Thoracic aorta (tissue), 2 donors: Measurements from ENCODE around the gene RFPL2. TPM values are rescaled to one million over a fixed set of nuclear protein-coding genes. Genes with fewer than 3 reads are reported as not detected.
"Not testable (repeated sequence)": the region's sequence is repeated elsewhere in the genome, so short reads cannot be mapped to it uniquely, and the experiment has no call there.

Source experiments
- ATAC-seq: fragments of 150-250 bp; one replicate; pipeline ENCODE4 v1.8.0; 2017; ENCODE audit warnings: low read depth; ENCODE audit not compliant: insufficient number of reproducible peaks, low FRiP score
- DNase-seq: peaks from one replicate; pipeline ENCODE4 v3.0.0-alpha.2; 2020; ENCODE audit warnings: low spot score
- H3K27ac ChIP-seq, 2 donors: fragments of 200-600 bp; sonication (generic); 1 replicate in 1 of 2; 2 replicates in 1 of 2; pipeline ENCODE4 v1.5.1; 2016; ENCODE audit warnings: mild to moderate bottlenecking in 2 of 2, moderate library complexity in 2 of 2
- H3K27me3 ChIP-seq: fragments of 200-600 bp; sonication (generic); replicated peaks from 2 replicates; pipeline ENCODE4 v1.6.0; 2016; ENCODE audit warnings: mild to moderate bottlenecking; ENCODE audit not compliant: insufficient read depth
- H3K36me3 ChIP-seq: fragments of 200-600 bp; sonication (generic); one replicate; pipeline ENCODE4 v1.5.1; 2016
- H3K4me1 ChIP-seq, 2 donors: fragments of 200-600 bp; sonication (generic); 1 replicate in 1 of 2; 2 replicates in 1 of 2; pipeline versions ENCODE4 v1.5.1 to v1.6.0; 2016; ENCODE audit warnings: low read depth in 2 of 2, mild to moderate bottlenecking in 1 of 2; ENCODE audit not compliant: control insufficient read depth in 1 of 2
- H3K4me3 ChIP-seq: fragments of 200-600 bp; sonication (generic); 2 replicates; pipeline ENCODE4 v1.5.1; 2016; ENCODE audit warnings: mild to moderate bottlenecking
- H3K9me3 ChIP-seq: fragments of 200-600 bp; sonication (generic); 2 replicates; pipeline ENCODE4 v1.5.1; 2016
- CTCF ChIP-seq: fragments of 200-600 bp; sonication (generic); IDR thresholded peaks from one replicate; pipeline ENCODE4 v1.5.1; 2019; ENCODE audit warnings: antibody characterized with exemption
- total RNA-seq, 2 donors: library from RNA; depleted of rRNA; stranded (reverse); fragments of >200 nt; gene quantifications; one replicate each; pipeline versions ENCODE4 v1.1.0 to v1.2.3, GENCODE V29; 2016

Gene RFPL2
- total RNA-seq, 2 donors from 2014 or later = not detected

DNA sequence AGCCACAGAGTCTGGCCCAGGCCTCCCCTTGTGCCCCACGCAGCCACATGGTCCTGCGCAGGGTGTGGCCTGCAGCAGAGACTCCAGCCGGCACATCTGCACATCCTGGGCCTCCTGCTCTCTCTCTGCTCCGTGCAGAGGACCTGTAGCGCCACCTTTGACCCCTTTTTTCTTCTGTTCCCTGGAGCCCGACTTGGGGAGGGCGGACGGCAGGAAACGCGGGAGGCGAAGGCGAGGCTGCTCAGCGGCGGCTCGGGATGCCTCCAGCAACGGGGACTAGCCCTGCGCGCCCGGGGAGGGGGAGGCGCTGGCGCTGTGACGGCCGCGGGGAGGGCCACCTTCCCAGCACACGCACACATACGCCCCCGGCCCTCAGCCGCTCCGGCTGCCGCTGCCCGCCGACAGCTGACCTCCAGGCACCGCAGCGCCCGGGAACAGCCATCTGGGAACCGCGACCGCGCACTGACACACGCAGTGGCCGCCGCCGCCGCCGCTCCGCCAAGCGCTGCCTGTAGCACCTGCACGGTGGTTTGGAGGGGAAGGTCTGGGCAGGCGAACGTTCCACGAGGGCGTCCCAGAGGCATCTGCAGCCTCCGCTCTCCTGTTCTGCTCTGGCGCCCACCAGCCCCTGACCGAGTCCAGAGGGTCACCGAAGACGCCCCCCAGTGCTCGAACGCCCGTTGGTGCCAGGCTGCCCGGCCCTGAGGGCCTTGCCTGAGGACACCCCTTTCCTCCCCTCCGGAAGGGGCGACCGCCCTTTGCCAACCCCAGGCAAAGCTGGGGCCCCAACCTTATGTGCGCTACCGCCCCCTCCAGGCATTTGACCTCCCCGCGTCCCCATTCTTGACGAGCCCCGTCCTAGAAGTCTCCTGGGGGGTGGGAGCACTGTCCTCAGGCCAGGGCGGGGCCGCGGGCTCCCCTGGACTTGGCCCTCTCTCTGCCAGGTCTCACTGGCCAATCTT, 28.9 kb downstream of the RFPL2 start:
- DNase-seq (no peak), ATAC-seq (no peak)
- H3K9me3 ChIP-seq = no peaks in the 10 kb centered on the region
- H3K4me3 ChIP-seq = no peak overlapping the region
- no peak for TF ChIP-seq CTCF
- no peaks in the 10 kb centered on the region for H3K27me3 ChIP-seq
- H3K4me1 ChIP-seq = no peaks in the 10 kb centered on the region
- H3K36me3 ChIP-seq = no peaks in the 10 kb centered on the region
- H3K27ac ChIP-seq = no peak overlapping the region

DNA sequence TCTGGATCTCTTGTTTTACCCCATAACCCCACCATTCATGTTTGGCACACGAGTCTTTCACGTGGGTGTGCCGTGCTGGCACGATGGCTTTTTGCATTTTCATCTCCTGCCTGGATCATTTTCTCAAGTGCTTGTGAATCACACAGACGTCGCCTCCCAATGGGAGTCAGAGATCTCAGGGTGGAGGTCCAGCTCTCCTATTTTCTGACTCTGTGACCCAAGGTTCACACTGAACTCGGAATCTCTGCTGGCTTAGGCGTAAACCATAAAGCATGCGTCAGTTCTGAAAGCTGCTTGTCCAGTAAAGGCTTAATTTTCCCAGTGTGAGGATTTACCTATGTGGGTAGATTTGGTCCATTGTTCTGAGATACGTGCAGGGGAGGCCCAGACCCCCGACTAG, 29.8 kb downstream of the RFPL2 start:
- Histone ChIP-seq H3K27ac (no peak overlapping the region), H3K4me3 (no peak overlapping the region), H3K27me3 (no peaks in the 10 kb centered on the region), H3K9me3 (no peaks in the 10 kb centered on the region), H3K4me1 (no peaks in the 10 kb centered on the region), H3K36me3 (no peaks in the 10 kb centered on the region)
- no peak for ATAC-seq
- TF ChIP-seq CTCF = no peak
- DNase-seq = no peak

GRCh38 chr22:32165681-32166080, 39.2 kb downstream of the RFPL2 start:
- no peaks in the 10 kb centered on the region for H3K9me3 ChIP-seq
- ATAC-seq (no peak), DNase-seq (no peak)
- H3K27me3 ChIP-seq = no peaks in the 10 kb centered on the region
- no peak overlapping the region for H3K27ac ChIP-seq
- no peak overlapping the region for H3K4me3 ChIP-seq
- no peaks in the 10 kb centered on the region for H3K36me3 ChIP-seq
- TF ChIP-seq CTCF = no peak
- H3K4me1 ChIP-seq = no peaks in the 10 kb centered on the region

GRCh38 chr22:32164075-32164860, 40.6 kb downstream of the RFPL2 start:
- Histone ChIP-seq H3K36me3 (no peaks in the 10 kb centered on the region), H3K9me3 (no peaks in the 10 kb centered on the region), H3K4me1 (no peaks in the 10 kb centered on the region), H3K4me3 (no peak overlapping the region), H3K27me3 (no peaks in the 10 kb centered on the region), H3K27ac (no peak overlapping the region)
- DNase-seq (no peak), ATAC-seq (no peak)
- TF ChIP-seq CTCF = no peak

- ATAC-seq, H3K27me3 ChIP-seq, H3K4me3 ChIP-seq, DNase-seq, H3K4me1 ChIP-seq, H3K9me3 ChIP-seq, H3K27ac ChIP-seq, H3K36me3 ChIP-seq: not testable (repeated sequence)
Observed at GRCh38 chr22:32160411-32160810, 44.5 kb downstream of the RFPL2 start.
